Body of pancreas (tissue), 4 donors: ENCODE data around the gene NAP1L1.

Experiments
- POLR2A ChIP-seq, 3 donors: fragments of 450-650 bp; IDR thresholded peaks; one replicate each; pipeline ENCODE4 v1.6.1; 2016; ENCODE audit warnings: antibody characterized with exemption in 3 of 3, mild to moderate bottlenecking in 2 of 3
- TF ChIP-seq, protein P1 (sequence below), 7 experiments: fragments of 450-650 bp in 4 of 7; fragments of 200-600 bp in 3 of 7; sonication (generic) in 3 of 7; IDR thresholded peaks; one replicate each; pipeline ENCODE4 v1.5.1; 2016 to 2019; ENCODE audit warnings: antibody characterized with exemption in 7 of 7

DNA sequence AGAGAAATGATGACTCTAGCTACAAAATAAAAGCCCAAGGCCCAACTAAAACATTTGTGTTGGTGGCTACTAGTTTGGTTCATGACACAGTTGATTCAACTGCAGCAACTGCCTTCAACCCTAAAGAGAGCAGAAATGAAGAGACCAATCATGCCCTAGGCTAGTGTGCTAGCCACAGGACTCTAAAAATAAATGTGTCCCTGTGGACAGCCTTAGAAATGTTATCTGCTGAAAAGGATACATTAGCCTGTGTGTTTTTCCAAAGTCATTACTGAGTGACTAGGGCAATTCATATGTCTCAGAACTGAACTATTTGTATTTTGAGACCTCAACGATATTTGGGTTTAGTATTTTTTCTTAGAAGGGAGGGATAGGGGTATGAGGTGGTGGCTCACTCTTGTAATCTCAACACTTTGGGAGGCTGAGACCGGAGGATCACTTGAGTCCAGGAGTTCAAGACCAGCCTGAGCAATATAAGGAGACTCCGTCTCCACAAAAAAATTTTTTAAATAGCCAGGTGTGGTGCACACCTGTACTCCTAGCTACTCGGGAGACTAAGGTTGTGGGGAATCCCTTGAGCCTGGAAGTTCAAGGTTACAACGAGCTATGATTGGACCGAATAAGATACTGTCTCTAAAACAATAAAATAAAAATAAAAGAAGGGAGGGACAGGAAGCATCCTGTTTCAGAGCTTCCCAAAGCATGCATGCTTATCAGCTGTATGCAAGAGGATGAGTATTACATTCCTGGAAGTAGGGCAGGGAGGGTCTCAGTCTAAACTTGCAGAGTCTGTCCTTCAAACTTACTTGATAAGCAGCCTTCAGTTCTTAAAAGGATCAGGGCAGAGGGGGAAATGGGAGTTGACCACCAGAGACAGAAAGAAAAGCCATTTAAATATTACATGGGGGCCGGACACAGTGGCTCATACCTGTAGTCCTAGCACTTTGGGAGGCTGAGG lies 29.6 kb upstream of the NAP1L1 start:
- TF ChIP-seq, protein P1, sequence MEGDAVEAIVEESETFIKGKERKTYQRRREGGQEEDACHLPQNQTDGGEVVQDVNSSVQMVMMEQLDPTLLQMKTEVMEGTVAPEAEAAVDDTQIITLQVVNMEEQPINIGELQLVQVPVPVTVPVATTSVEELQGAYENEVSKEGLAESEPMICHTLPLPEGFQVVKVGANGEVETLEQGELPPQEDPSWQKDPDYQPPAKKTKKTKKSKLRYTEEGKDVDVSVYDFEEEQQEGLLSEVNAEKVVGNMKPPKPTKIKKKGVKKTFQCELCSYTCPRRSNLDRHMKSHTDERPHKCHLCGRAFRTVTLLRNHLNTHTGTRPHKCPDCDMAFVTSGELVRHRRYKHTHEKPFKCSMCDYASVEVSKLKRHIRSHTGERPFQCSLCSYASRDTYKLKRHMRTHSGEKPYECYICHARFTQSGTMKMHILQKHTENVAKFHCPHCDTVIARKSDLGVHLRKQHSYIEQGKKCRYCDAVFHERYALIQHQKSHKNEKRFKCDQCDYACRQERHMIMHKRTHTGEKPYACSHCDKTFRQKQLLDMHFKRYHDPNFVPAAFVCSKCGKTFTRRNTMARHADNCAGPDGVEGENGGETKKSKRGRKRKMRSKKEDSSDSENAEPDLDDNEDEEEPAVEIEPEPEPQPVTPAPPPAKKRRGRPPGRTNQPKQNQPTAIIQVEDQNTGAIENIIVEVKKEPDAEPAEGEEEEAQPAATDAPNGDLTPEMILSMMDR (IDR thresholded peaks at IDR 0.05) = no peak
- TF ChIP-seq POLR2A (IDR thresholded peaks at IDR 0.05) = no peak
